OCI-LY3 (cell line): ENCODE measurements around the gene PSMG2.

Experiments used
- H2AFZ ChIP-seq: fragments of 200-600, 300-600 bp; shearing (Covaris generic); 2 replicates; pipeline ENCODE4 v1.6.0; 2014; ENCODE audit warnings: antibody characterized with exemption, low read depth, low read length
- H3K27ac ChIP-seq: fragments of 200-600, 300-600 bp; sonication (generic); 2 replicates; pipeline ENCODE4 v1.5.1; 2014; ENCODE audit warnings: mild to moderate bottlenecking, low read length, moderate library complexity, mixed read lengths
- H3K27me3 ChIP-seq: fragments of 200-600, 300-600 bp; sonication (generic); 2 replicates; pipeline ENCODE4 v1.6.1; 2014; ENCODE audit warnings: low read depth, low read length, mixed read lengths
- H3K36me3 ChIP-seq: fragments of 200-600, 300-600 bp; sonication (generic); replicated peaks from 2 replicates; pipeline ENCODE3; 2014; ENCODE audit warnings: low read depth, low read length, mixed read lengths
- H3K4me1 ChIP-seq: fragments of 300-600, 200-600 bp; sonication (generic); 2 replicates; pipeline ENCODE4 v1.6.1; 2014; ENCODE audit warnings: low read length, mixed read lengths
- H3K4me2 ChIP-seq: fragments of 200-600, 300-600 bp; sonication (generic); 2 replicates; pipeline ENCODE4 v1.6.1; 2014; ENCODE audit warnings: low read length, mixed read lengths
- H3K4me3 ChIP-seq: fragments of 300-600, 200-600 bp; sonication (generic); 2 replicates; pipeline ENCODE4 v1.5.1; 2014; ENCODE audit warnings: antibody characterized with exemption, mild to moderate bottlenecking, low read length, moderate library complexity
- H3K79me2 ChIP-seq: fragments of 300-600, 200-600 bp; shearing (Covaris generic); 2 replicates; pipeline ENCODE4 v1.6.1; 2014; ENCODE audit warnings: mild to moderate bottlenecking, low read length, mixed read lengths
- H3K9ac ChIP-seq: fragments of 300-600, 200-600 bp; shearing (Covaris generic); 2 replicates; pipeline ENCODE4 v1.6.0; 2014; ENCODE audit warnings: mild to moderate bottlenecking, low read length, moderate library complexity
- H3K9me3 ChIP-seq: fragments of 200-600, 300-600 bp; shearing (Covaris generic); 2 replicates; pipeline ENCODE4 v1.6.1; 2014; ENCODE audit warnings: low read length, mixed read lengths; ENCODE audit not compliant: insufficient read depth
- H4K20me1 ChIP-seq: fragments of 200-600, 300-600 bp; sonication (generic); 2 replicates; pipeline ENCODE4 v1.6.1; 2016; ENCODE audit warnings: low read length, mixed read lengths; ENCODE audit not compliant: insufficient read depth
- CTCF ChIP-seq: fragments of 200-600, 300-600 bp; sonication (generic); IDR thresholded peaks from 2 replicates; pipeline ENCODE4 v1.5.1; 2014; ENCODE audit warnings: antibody characterized with exemption, low read length, low read depth
- EZH2phosphoT487 ChIP-seq: fragments of 200-600 bp; shearing (Covaris generic); IDR thresholded peaks from 2 replicates; pipeline ENCODE4 v1.6.1; 2018; ENCODE audit warnings: antibody characterized with exemption, mixed run types, low read depth

The PSMG2 gene

GRCh38 chr18:12769136-12769535 lies 66.3 kb downstream of the PSMG2 start:
- TF ChIP-seq CTCF (no peak), EZH2phosphoT487 (no peak)
- H3K9me3 ChIP-seq = no peaks in the 10 kb centered on the region
- H3K27me3 ChIP-seq = no peaks in the 10 kb centered on the region
- no peaks in the 10 kb centered on the region for H3K4me1 ChIP-seq
- H2AFZ ChIP-seq = no peak overlapping the region
- no peak overlapping the region for H3K9ac ChIP-seq
- no peak overlapping the region for H3K27ac ChIP-seq
- no peaks in the 10 kb centered on the region for H3K36me3 ChIP-seq
- no peaks in the 10 kb centered on the region for H4K20me1 ChIP-seq
- no peak overlapping the region for H3K4me2 ChIP-seq
- H3K4me3 ChIP-seq = no peak overlapping the region
- no peaks in the 10 kb centered on the region for H3K79me2 ChIP-seq

- no peak overlapping the region for H3K27ac ChIP-seq
- H3K79me2 ChIP-seq = no peaks in the 10 kb centered on the region
- no peaks in the 10 kb centered on the region for H4K20me1 ChIP-seq
- H3K36me3 ChIP-seq = no peaks in the 10 kb centered on the region
- H3K9ac ChIP-seq = no peak overlapping the region
- no peak overlapping the region for H3K4me3 ChIP-seq
- H2AFZ ChIP-seq = no peak overlapping the region
- TF ChIP-seq EZH2phosphoT487 (no peak), CTCF (no peak)
- no peaks in the 10 kb centered on the region for H3K27me3 ChIP-seq
- H3K4me2 ChIP-seq = no peak overlapping the region
- H3K9me3 ChIP-seq = no peaks in the 10 kb centered on the region
- no peaks in the 10 kb centered on the region for H3K4me1 ChIP-seq
Observed at GRCh38 chr18:12769644-12770440, 67.0 kb downstream of the PSMG2 start.

- no peak for TF ChIP-seq EZH2phosphoT487
- no peak for TF ChIP-seq CTCF
- H3K27me3 ChIP-seq = no peaks in the 10 kb centered on the region
- no peaks in the 10 kb centered on the region for H4K20me1 ChIP-seq
- H3K4me2 ChIP-seq = no peak overlapping the region
- H3K27ac ChIP-seq = no peak overlapping the region
- H3K9ac ChIP-seq = no peak overlapping the region
- H3K79me2 ChIP-seq = no peaks in the 10 kb centered on the region
- H3K9me3 ChIP-seq = no peaks in the 10 kb centered on the region
- no peak overlapping the region for H3K4me3 ChIP-seq
- no peaks in the 10 kb centered on the region for H3K36me3 ChIP-seq
- H3K4me1 ChIP-seq = no peaks in the 10 kb centered on the region
- no peak overlapping the region for H2AFZ ChIP-seq
Observed at GRCh38 chr18:12770469-12771219, 67.8 kb downstream of the PSMG2 start.

GRCh38 chr18:12772111-12772510 lies 69.3 kb downstream of the PSMG2 start:
- Histone ChIP-seq H3K4me2 (no peak overlapping the region), H4K20me1 (no peaks in the 10 kb centered on the region), H3K79me2 (no peaks in the 10 kb centered on the region), H3K4me1 (no peaks in the 10 kb centered on the region), H3K27ac (no peak overlapping the region), H3K27me3 (no peaks in the 10 kb centered on the region), H3K9me3 (no peaks in the 10 kb centered on the region), H3K4me3 (no peak overlapping the region), H3K9ac (no peak overlapping the region), H3K36me3 (no peaks in the 10 kb centered on the region), H2AFZ (no peak overlapping the region)
- no peak for TF ChIP-seq EZH2phosphoT487
- no peak for TF ChIP-seq CTCF
